Activated naive CD8-positive, alpha-beta T cell treated with anti-CD3 and anti-CD28 coated beads, Interleukin-2, amount 10 ng/mL, durations not matched to agents 7 days and 5 days (primary cell): Measurements from ENCODE around the gene CORO1C. TPM values are rescaled to one million over a fixed set of nuclear protein-coding genes. Genes with fewer than 3 reads are reported as not detected.
"Not testable (repeated sequence)": the region's sequence is repeated elsewhere in the genome, so short reads cannot be mapped to it uniquely, and the experiment has no call there.

ENCODE experiments used
- ATAC-seq: fragments of 150-1000 bp; cut with Tn5 transposase; one replicate; pipeline ENCODE4 v1.10.0; 2021; ENCODE audit warnings: low read depth, moderate library complexity
- POLR2A ChIA-PET: fragments of 350-600 bp; sonication (Branson Sonifier 250); formaldehyde crosslinking; loops from one replicate; lab custom pipeline; 2021; ENCODE audit warnings: antibody characterized with exemption; lab: Charles Lee
- DNase-seq: peaks from one replicate; pipeline ENCODE4 v3.0.0; 2021
- H3K27ac Mint-ChIP-seq: one replicate; pipeline ENCODE4 v1.8.0; 2022; ENCODE audit warnings: mild to moderate bottlenecking, mixed read lengths
- H3K27me3 Mint-ChIP-seq: one replicate; pipeline ENCODE4 v1.8.0; 2022; ENCODE audit warnings: mild to moderate bottlenecking, moderate library complexity, mixed read lengths
- H3K36me3 Mint-ChIP-seq: one replicate; pipeline ENCODE4 v1.8.0; 2021; ENCODE audit warnings: mild to moderate bottlenecking, mixed read lengths
- H3K4me1 Mint-ChIP-seq: one replicate; pipeline ENCODE4 v1.8.0; 2021; ENCODE audit warnings: mixed read lengths
- H3K4me3 Mint-ChIP-seq: one replicate; pipeline ENCODE4 v1.8.0; 2022; ENCODE audit warnings: mild to moderate bottlenecking, moderate library complexity, mixed read lengths
- H3K9me3 Mint-ChIP-seq: one replicate; pipeline ENCODE4 v1.8.0; 2021; ENCODE audit warnings: mixed read lengths
- total RNA-seq, 2 experiments: library from RNA; stranded (reverse); gene quantifications; one replicate each; pipeline ENCODE4 v1.2.3, GENCODE V29; 2021

The CORO1C gene
- total RNA-seq, 2 experiments from 2014 or later, result 47.4 to 53.7 TPM

- POLR2A ChIA-PET, result interaction anchor here (0.8 to 1.7 kb wide), 2 partner anchors 7 to 11 kb away, joined by 4 read pairs; partner anchors contain the start of gene SELPLG
These were observed 90.4 kb downstream of the CORO1C start for GRCh38 chr12:108640802-108641445.

GRCh38 chr12:108638997-108639822 lies 92.1 kb downstream of the CORO1C start:
- H3K36me3 Mint-ChIP-seq, result peaks cover 15% of the 10 kb centered on the region
- peak overlapping the region; percentile 11 for H3K27ac Mint-ChIP-seq
- no peaks in the 10 kb centered on the region for H3K9me3 Mint-ChIP-seq
- ATAC-seq, result no peak
- POLR2A ChIA-PET, result interaction anchor here (1.1 to 3.5 kb wide), 2 partner anchors 10 to 22 kb away, joined by 3 to 21 read pairs; no protein-coding TSS in a partner anchor
- H3K4me3 Mint-ChIP-seq, result no peak overlapping the region
- H3K27me3 Mint-ChIP-seq, result no peaks in the 10 kb centered on the region
- no peak for DNase-seq
- H3K4me1 Mint-ChIP-seq, result peaks cover 29% of the 10 kb centered on the region

More at GRCh38 chr12:108640802-108641445, 90.4 kb downstream of the CORO1C start:
- no peak for ATAC-seq
- DNase-seq, result no peak
- Mint-ChIP-seq H3K4me1 (peaks cover 28% of the 10 kb centered on the region), H3K9me3 (no peaks in the 10 kb centered on the region), H3K27ac (no peak overlapping the region), H3K36me3 (peaks cover 29% of the 10 kb centered on the region), H3K4me3 (no peak overlapping the region), H3K27me3 (no peaks in the 10 kb centered on the region)

GRCh38 chr12:108638141-108638827 lies 93.0 kb downstream of the CORO1C start:
- Mint-ChIP-seq H3K9me3 (no peaks in the 10 kb centered on the region), H3K27ac (no peak overlapping the region), H3K4me3 (no peak overlapping the region), H3K36me3 (peaks cover 15% of the 10 kb centered on the region), H3K4me1 (peaks cover 33% of the 10 kb centered on the region), H3K27me3 (no peaks in the 10 kb centered on the region)
- ATAC-seq (no peak), DNase-seq (no peak)
- POLR2A ChIA-PET, result interaction anchor here (1.1 to 3.5 kb wide), 2 partner anchors 10 to 21 kb away, joined by 3 to 21 read pairs; no protein-coding TSS in a partner anchor

- POLR2A ChIA-PET, result interaction anchor here (0.6 to 10.8 kb wide), 6 partner anchors 9 to 1167 kb away, joined by 3 to 156 read pairs (median 42); partner anchors contain the start of genes ISCU and SART3
- Mint-ChIP-seq H3K27ac (peak overlapping the region; percentile 72), H3K4me3 (peak overlapping the region; percentile 28), H3K9me3 (no peaks in the 10 kb centered on the region), H3K4me1 (peaks cover 33% of the 10 kb centered on the region), H3K27me3 (no peaks in the 10 kb centered on the region), H3K36me3 (peaks cover 20% of the 10 kb centered on the region)
- DNase-seq (no peak), ATAC-seq (no peak)
These were observed 93.9 kb downstream of the CORO1C start for GRCh38 chr12:108637222-108637971.

- H3K27ac Mint-ChIP-seq, result peak overlapping the region; percentile 100
- no peak for ATAC-seq
These were observed 95.1 kb downstream of the CORO1C start for GRCh38 chr12:108635997-108636808.

GRCh38 chr12:108635201-108635996 lies 95.9 kb downstream of the CORO1C start:
- POLR2A ChIA-PET, result interaction anchor here (0.6 to 10.8 kb wide), 14 partner anchors 9 to 1887 kb away, joined by 3 to 156 read pairs (median 4); partner anchors contain the start of genes ISCU, SART3 and SSH1

More at GRCh38 chr12:108635997-108636808, 95.1 kb downstream of the CORO1C start:
- DNase-seq, result no peak
- peak overlapping the region; percentile 100 for H3K4me3 Mint-ChIP-seq
- H3K27me3 Mint-ChIP-seq, result no peaks in the 10 kb centered on the region
- peaks cover 37% of the 10 kb centered on the region for H3K4me1 Mint-ChIP-seq
- no peaks in the 10 kb centered on the region for H3K9me3 Mint-ChIP-seq
- peaks cover 27% of the 10 kb centered on the region for H3K36me3 Mint-ChIP-seq
- POLR2A ChIA-PET, result interaction anchor here (0.6 to 10.8 kb wide), 12 partner anchors 10 to 1888 kb away, joined by 3 to 156 read pairs (median 8); partner anchors contain the start of genes ISCU, SART3 and SSH1

GRCh38 chr12:108634341-108634751 lies 97.0 kb downstream of the CORO1C start:
- no peak for ATAC-seq
- Mint-ChIP-seq H3K27me3 (no peaks in the 10 kb centered on the region), H3K36me3 (peaks cover 33% of the 10 kb centered on the region), H3K4me1 (peaks cover 46% of the 10 kb centered on the region), H3K4me3 (peak overlapping the region; percentile 100), H3K9me3 (no peaks in the 10 kb centered on the region), H3K27ac (peak overlapping the region; percentile 100)
- POLR2A ChIA-PET, result interaction anchor here (0.7 to 10.8 kb wide), 12 partner anchors 8 to 224 kb away, joined by 3 to 156 read pairs (median 12); partner anchors contain the start of genes ISCU, SART3 and SSH1
- DNase-seq, result peak; percentile 59

More at GRCh38 chr12:108635201-108635996, 95.9 kb downstream of the CORO1C start:
- Mint-ChIP-seq H3K4me3 (peak overlapping the region; percentile 100), H3K27ac (peak overlapping the region; percentile 100), H3K9me3 (no peaks in the 10 kb centered on the region), H3K36me3 (peaks cover 32% of the 10 kb centered on the region), H3K4me1 (peaks cover 43% of the 10 kb centered on the region), H3K27me3 (no peaks in the 10 kb centered on the region)
- peak; percentile 37 for ATAC-seq
- DNase-seq, result peak; percentile 60

GRCh38 chr12:108633534-108634248 lies 97.6 kb downstream of the CORO1C start, which contains the start of gene SELPLG:
Gene SELPLG (minus strand): TSS chr12:108633894. CDS start chr12:108624307, 9,587 bp downstream.
- Mint-ChIP-seq H3K27ac (peak within 1 kb of the TSS; percentile 100), H3K4me1 (peaks cover 46% of the 10 kb centered on the region), H3K36me3 (peaks cover 32% of the 10 kb centered on the region), H3K27me3 (no peaks in the 10 kb centered on the region), H3K4me3 (peak within 1 kb of the TSS; percentile 100), H3K9me3 (no peaks in the 10 kb centered on the region)
- peak; percentile 60 for ATAC-seq
- POLR2A ChIA-PET, result interaction anchor here (0.6 to 10.8 kb wide), 11 partner anchors 8 to 224 kb away, joined by 4 to 156 read pairs (median 13); partner anchors contain the start of genes ISCU, SART3 and SSH1
- DNase-seq, result peak; percentile 84

- peaks cover 38% of the 10 kb centered on the region for H3K36me3 Mint-ChIP-seq
- H3K27ac Mint-ChIP-seq, result peak overlapping the region; percentile 100
- DNase-seq, result no peak
- no peaks in the 10 kb centered on the region for H3K27me3 Mint-ChIP-seq
- H3K9me3 Mint-ChIP-seq, result no peaks in the 10 kb centered on the region
- H3K4me1 Mint-ChIP-seq, result peaks cover 49% of the 10 kb centered on the region
- POLR2A ChIA-PET, result interaction anchor here (0.5 to 10.8 kb wide), 12 partner anchors 9 to 1415 kb away, joined by 3 to 156 read pairs (median 8); partner anchors contain the start of genes C12orf76, ISCU, SART3 and SSH1
- ATAC-seq, result no peak
- peak overlapping the region; percentile 100 for H3K4me3 Mint-ChIP-seq
These were observed 98.2 kb downstream of the CORO1C start for GRCh38 chr12:108633081-108633533.

GRCh38 chr12:108631261-108631660 lies 100.1 kb downstream of the CORO1C start:
- H3K27me3 Mint-ChIP-seq, ATAC-seq, H3K9me3 Mint-ChIP-seq, DNase-seq: not testable (repeated sequence)
- Mint-ChIP-seq H3K36me3 (peaks cover 37% of the 10 kb centered on the region), H3K4me3 (peak overlapping the region; percentile 100), H3K27ac (peak overlapping the region; percentile 100), H3K4me1 (peaks cover 47% of the 10 kb centered on the region)
- POLR2A ChIA-PET, result interaction anchor here (1.4 to 10.8 kb wide), 6 partner anchors 13 to 226 kb away, joined by 4 to 156 read pairs (median 70); partner anchors contain the start of genes ISCU, SART3 and SSH1
